ENCODE data around the gene EFNA5.

The EFNA5 gene

DNA sequence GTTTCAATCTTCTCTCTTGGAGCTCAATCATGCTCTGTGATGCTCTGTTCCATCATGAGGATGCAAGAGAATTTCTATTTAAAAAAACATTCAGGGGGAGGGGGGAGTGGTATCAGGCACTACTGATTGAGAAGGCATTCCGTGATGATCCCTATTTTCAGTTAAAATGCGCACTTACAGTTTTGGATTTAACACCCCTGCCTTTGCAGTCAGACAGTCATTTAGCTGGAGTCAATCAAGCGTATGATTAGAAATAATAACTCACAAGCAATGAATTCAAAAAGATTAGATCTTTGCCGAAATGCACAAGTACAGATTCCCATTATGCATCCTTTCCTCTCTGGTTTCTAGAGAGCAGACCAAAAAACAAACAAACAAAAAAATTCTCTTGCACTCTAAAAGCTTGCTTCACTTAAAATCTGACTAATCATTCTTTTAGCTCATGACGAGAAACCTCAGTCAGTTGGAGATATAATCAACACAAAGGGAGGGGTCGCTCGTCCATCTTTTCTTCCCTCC lies 55.4 kb downstream of the EFNA5 start:
- DNase-seq (ENCODE audit: low read depth, low spot score), result no peak
- H3K4me3 ChIP-seq (ENCODE audit: low read length), result no peak overlapping the region

GRCh38 chr5:107612541-107612940 lies 58.2 kb downstream of the EFNA5 start:
- no peak overlapping the region for H3K4me3 ChIP-seq (ENCODE audit: low read length)
- DNase-seq (ENCODE audit: low read depth, low spot score), result no peak

GRCh38 chr5:107610798-107611197 lies 59.9 kb downstream of the EFNA5 start:
- no peak overlapping the region for H3K4me3 ChIP-seq (ENCODE audit: low read length)
- DNase-seq (ENCODE audit: low read depth, low spot score), result no peak

GRCh38 chr5:107607671-107608345 lies 62.9 kb downstream of the EFNA5 start:
- no peak overlapping the region for H3K4me3 ChIP-seq (ENCODE audit: low read length)
- no peak for DNase-seq (ENCODE audit: low read depth, low spot score)

DNA sequence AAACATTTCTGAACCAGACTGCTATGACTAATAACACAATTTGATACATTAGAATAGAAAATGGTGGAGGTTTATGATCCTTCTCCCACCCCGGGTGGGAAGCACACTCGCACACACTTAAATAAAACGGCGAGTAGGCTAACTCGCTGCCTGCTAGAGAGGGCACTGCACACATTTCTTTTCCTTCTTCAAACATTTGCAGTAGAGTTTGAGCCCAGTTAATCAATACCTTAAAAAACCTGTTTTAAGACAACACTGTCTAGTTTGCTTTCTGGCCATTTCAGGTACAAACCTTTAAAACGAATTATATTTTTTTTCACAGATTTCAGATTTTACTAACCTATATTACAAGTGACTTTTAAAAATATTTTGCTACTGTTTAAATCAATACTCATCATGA lies 63.5 kb downstream of the EFNA5 start:
- no peak overlapping the region for H3K4me3 ChIP-seq (ENCODE audit: low read length)
- DNase-seq (ENCODE audit: low read depth, low spot score), result no peak

GRCh38 chr5:107605596-107606125 lies 65.1 kb downstream of the EFNA5 start:
- H3K4me3 ChIP-seq (ENCODE audit: low read length), result no peak overlapping the region
- no peak for DNase-seq (ENCODE audit: low read depth, low spot score)

- H3K4me3 ChIP-seq (ENCODE audit: low read length), result no peak overlapping the region
- peak; percentile 69 for DNase-seq (ENCODE audit: low read depth, low spot score)
Observed at GRCh38 chr5:107604990-107605389, 65.7 kb downstream of the EFNA5 start.

DNA sequence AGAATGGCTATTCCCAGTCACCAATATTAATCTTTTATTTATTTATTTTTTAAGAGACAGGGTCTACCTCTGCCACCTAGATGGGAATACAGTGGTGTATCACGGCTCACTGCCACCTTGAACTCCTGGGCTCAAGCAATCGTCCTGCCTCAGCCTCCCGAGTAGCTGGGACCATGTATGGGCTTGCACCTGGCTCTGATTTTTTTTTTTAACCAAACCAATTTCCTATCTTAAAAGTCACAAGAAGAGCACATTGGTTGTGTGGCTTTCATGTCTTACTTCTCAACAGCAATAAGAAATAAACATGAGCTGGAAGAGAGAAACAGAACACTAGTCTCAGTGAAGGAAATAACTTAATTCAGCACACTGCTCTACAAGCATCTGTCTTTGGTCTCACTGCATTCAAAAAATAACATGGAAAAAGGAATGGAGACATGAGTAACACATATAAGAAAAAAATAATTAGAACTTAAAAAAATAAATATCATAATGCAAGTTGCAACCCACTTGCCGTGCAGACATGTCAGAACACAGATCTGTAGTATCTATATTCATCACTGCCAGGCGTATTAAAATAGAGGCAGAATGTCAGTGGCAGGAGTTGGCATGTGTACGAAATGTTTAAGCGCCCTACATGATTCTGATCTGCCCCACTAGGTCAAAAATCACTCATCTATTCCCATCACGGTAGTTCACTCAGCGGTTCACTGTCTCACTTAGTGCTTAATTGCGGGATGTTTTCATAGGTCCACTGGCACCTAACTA lies 66.4 kb downstream of the EFNA5 start:
- H3K4me3 ChIP-seq (ENCODE audit: low read length), result no peak overlapping the region
- DNase-seq (ENCODE audit: low read depth, low spot score), result peak; percentile 68

DNA sequence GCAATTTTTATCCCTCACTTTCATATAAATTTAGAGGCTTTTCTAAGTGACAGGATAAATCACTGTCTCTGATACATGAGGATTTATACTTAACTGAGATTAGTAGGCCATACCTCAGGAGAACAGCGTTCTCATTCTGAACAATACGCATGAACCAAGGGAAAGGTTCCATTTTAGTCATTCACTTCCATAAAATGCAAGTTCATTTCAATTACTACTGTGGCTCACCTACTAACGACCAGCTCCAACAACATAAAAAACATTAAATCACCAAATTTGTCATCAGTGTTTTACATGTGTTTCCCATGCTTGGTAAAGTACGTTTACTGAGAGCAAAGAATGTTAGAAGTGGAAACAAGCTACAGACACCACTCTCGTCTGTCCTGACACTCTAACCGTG lies 67.4 kb downstream of the EFNA5 start:
- no peak for DNase-seq (ENCODE audit: low read depth, low spot score)

DNA sequence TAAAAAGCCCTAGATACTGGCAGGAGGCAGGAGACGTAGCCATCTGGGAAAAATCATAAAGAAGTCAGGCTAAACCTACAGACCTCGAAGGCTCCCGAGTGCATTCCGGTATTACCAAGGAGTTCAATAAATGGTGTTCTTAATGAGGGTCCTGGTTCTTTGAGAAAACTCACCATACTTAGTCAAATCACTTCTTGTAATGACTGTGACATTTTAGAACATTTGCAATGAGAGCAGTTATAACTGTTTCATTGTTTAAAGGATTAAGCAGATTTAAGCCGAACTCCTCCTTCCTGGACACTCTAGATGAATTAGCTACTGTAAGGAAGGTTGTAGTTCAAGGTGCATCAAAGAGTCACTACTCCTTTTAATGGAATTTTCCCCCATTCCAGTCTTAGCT lies 67.8 kb downstream of the EFNA5 start:
- H3K4me3 ChIP-seq (ENCODE audit: low read length), result no peak overlapping the region
- DNase-seq (ENCODE audit: low read depth, low spot score), result no peak

More for the DNA sequence above, 67.4 kb downstream of the EFNA5 start:
- H3K4me3 ChIP-seq (ENCODE audit: low read length), result no peak overlapping the region

GRCh38 chr5:107601076-107601475 lies 69.7 kb downstream of the EFNA5 start:
- H3K4me3 ChIP-seq (ENCODE audit: low read length), result no peak overlapping the region
- DNase-seq (ENCODE audit: low read depth, low spot score), result no peak

- no peak for DNase-seq (ENCODE audit: low read depth, low spot score)
- no peak overlapping the region for H3K4me3 ChIP-seq (ENCODE audit: low read length)
Observed at GRCh38 chr5:107598958-107599357, 71.8 kb downstream of the EFNA5 start.

- DNase-seq (ENCODE audit: low read depth, low spot score), result no peak
- H3K4me3 ChIP-seq (ENCODE audit: low read length), result no peak overlapping the region
Observed at GRCh38 chr5:107597803-107598202, 72.9 kb downstream of the EFNA5 start.

GRCh38 chr5:107597247-107597646 lies 73.5 kb downstream of the EFNA5 start:
- H3K4me3 ChIP-seq (ENCODE audit: low read length), result no peak overlapping the region
- no peak for DNase-seq (ENCODE audit: low read depth, low spot score)

GRCh38 chr5:107594253-107595045 lies 76.3 kb downstream of the EFNA5 start:
- DNase-seq (ENCODE audit: low read depth, low spot score), result no peak
- H3K4me3 ChIP-seq (ENCODE audit: low read length), result no peak overlapping the region

DNA sequence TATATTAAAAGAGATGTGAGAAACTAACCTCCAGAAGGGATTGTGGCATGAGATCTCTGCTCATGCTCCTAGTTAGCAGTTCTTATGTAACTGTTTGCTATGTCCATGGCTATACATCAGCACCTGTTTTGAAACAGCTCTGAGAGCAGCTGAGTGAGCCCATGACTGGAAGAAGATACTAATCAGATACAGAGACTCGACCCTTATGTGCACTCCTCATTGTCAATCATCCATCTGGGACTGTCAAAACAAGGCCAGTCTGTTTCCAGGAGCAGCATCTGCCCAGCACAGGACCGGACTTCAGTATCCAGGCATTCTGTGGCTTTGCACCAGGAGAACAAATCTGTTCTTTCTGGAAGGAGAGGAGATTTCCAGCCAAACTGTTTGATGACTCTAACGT lies 77.7 kb downstream of the EFNA5 start:
- DNase-seq (ENCODE audit: low read depth, low spot score), result no peak
- H3K4me3 ChIP-seq (ENCODE audit: low read length), result no peak overlapping the region

- H3K4me3 ChIP-seq (ENCODE audit: low read length), result no peak overlapping the region
- DNase-seq (ENCODE audit: low read depth, low spot score), result no peak
Observed at GRCh38 chr5:107592515-107592914, 78.2 kb downstream of the EFNA5 start.

DNA sequence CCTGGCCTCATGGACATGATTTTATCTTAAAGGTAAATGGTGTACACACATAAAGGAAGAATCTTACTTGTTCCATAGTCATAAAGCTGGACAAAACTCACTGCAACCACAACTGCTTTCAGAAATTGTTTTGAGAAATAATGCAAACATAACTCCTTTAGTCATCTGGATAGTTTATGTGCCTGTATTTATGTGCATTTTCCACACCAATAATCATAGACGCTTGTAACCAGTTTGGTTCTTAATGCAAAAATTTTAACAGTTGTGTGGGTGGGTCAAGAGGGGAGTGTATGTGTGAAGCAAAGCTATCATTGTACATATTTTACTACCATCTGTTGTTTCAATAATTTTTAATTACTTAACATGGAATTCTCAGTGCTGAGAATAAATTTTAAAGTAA lies 80.1 kb downstream of the EFNA5 start:
- no peak overlapping the region for H3K4me3 ChIP-seq (ENCODE audit: low read length)
- no peak for DNase-seq (ENCODE audit: low read depth, low spot score)

DNA sequence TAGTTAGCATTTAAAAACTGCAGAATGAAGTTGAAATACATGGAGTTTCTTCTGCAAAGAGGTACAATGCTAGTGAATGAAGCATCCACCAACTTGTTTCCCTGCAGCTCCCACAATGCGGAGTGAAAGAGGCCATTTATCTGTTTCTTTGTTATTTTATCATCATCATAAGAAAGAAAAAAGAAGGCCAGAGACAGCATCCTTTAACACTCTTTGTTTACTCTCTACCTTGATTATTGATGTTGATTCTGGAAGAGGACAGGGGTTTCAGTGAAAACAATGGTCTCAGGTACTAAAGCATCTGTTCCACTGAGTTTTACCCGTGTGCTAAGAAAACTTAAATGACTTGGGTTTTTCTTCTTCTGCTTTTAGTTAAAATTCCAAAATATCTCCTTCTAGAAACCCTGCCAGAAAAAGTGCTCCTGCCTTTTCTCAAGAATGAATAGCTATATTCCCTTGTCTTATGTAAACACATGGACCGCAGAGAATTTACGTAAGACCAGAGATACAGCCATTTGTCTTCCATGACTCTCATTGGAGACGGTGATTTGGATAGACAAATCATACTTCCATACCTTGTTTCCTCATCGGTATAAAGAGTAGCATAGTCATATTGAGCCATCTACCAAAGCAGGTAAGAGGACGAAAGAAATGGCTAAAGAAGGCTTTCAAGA lies 81.1 kb downstream of the EFNA5 start:
- DNase-seq (ENCODE audit: low read depth, low spot score), result no peak
- no peak overlapping the region for H3K4me3 ChIP-seq (ENCODE audit: low read length)

All from Jurkat, Clone E6-1 (cell line).